Keratinocyte (primary cell): ENCODE results near the gene TRAPPC3L. TPM values are rescaled to one million over a fixed set of nuclear protein-coding genes. Genes with fewer than 3 reads are reported as not detected.

Source experiments
- DNase-seq: peaks from one replicate; pipeline ENCODE4 v3.0.0-alpha.2; 2011; ENCODE audit warnings: low read depth, missing footprints, low spot score
- FAIRE-seq: peaks from 2 replicates; lab custom pipeline; 2011; peaks lifted over from hg19 to GRCh38; lab: Jason Lieb, UNC
- H2AFZ ChIP-seq: 2 replicates; pipeline ENCODE4 v1.6.0; 2012; ENCODE audit warnings: low read length, control low read depth, inconsistent platforms; ENCODE audit not compliant: control insufficient read depth
- H3K27ac ChIP-seq: 2 replicates; pipeline ENCODE4 v1.5.1; 2011; ENCODE audit warnings: low read length; ENCODE audit not compliant: control insufficient read depth, insufficient read depth
- H3K27me3 ChIP-seq: 3 replicates; pipeline ENCODE4 v1.6.0; 2011; ENCODE audit warnings: low read length; ENCODE audit not compliant: control insufficient read depth, insufficient read depth; ENCODE audit errors: extremely low read depth
- H3K36me3 ChIP-seq, 2 experiments: 2 replicates in 1 of 2; 3 replicates in 1 of 2; pipeline ENCODE4 v1.5.1; 2011; ENCODE audit warnings: low read length in 2 of 2, mild to moderate bottlenecking in 1 of 2; ENCODE audit not compliant: control insufficient read depth in 2 of 2, insufficient read depth in 2 of 2; ENCODE audit errors: extremely low read depth in 1 of 2
- H3K4me1 ChIP-seq: 3 replicates; pipeline ENCODE4 v1.5.1; 2011; ENCODE audit warnings: low read length; ENCODE audit not compliant: control insufficient read depth, insufficient read depth; ENCODE audit errors: extremely low read depth
- H3K4me2 ChIP-seq: 3 replicates; pipeline ENCODE4 v1.6.0; 2011; ENCODE audit warnings: low read depth, low read length; ENCODE audit not compliant: control insufficient read depth, insufficient read depth; ENCODE audit errors: extremely low read depth
- H3K4me3 ChIP-seq, 3 experiments: fragments of 200-600 bp in 1 of 3; sonication (generic) in 1 of 3; 2 replicates in 2 of 3; 3 replicates in 1 of 3; pipeline ENCODE4 v1.5.1; 2011 to 2016; ENCODE audit warnings: low read length in 3 of 3, mild to moderate bottlenecking in 3 of 3, control low read depth in 2 of 3, inconsistent platforms in 1 of 3, low read depth in 1 of 3, mixed read lengths in 1 of 3, mixed run types in 1 of 3, moderate library complexity in 1 of 3; ENCODE audit not compliant: control insufficient read depth in 2 of 3, insufficient read depth in 2 of 3; ENCODE audit errors: extremely low read depth in 1 of 3
- H3K79me2 ChIP-seq: 2 replicates; pipeline ENCODE4 v1.6.0; 2012; ENCODE audit warnings: low read length; ENCODE audit not compliant: control insufficient read depth, insufficient read depth
- H3K9ac ChIP-seq: 3 replicates; pipeline ENCODE4 v1.6.0; 2011; ENCODE audit warnings: low read length; ENCODE audit not compliant: control insufficient read depth, insufficient read depth; ENCODE audit errors: extremely low read depth
- H3K9me1 ChIP-seq: 3 replicates; pipeline ENCODE4 v1.6.0; 2011; ENCODE audit warnings: low read length; ENCODE audit not compliant: control insufficient read depth, insufficient read depth; ENCODE audit errors: extremely low read depth
- H3K9me3 ChIP-seq: 2 replicates; pipeline ENCODE4 v1.5.1; 2012; ENCODE audit warnings: low read depth, low read length; ENCODE audit not compliant: control insufficient read depth
- H4K20me1 ChIP-seq: 3 replicates; pipeline ENCODE4 v1.6.0; 2011; ENCODE audit warnings: low read length; ENCODE audit not compliant: control insufficient read depth, insufficient read depth; ENCODE audit errors: extremely low read depth
- CTCF ChIP-seq, 3 experiments: IDR thresholded peaks in 1 of 3; conservative IDR thresholded peaks in 1 of 3; optimal IDR thresholded peaks in 1 of 3; 2 replicates in 2 of 3; 3 replicates in 1 of 3; pipeline versions ENCODE3 to v1.5.1; 2011; ENCODE audit warnings: low read length in 3 of 3, mild to moderate bottlenecking in 3 of 3, moderate library complexity in 2 of 3, control low read depth in 1 of 3, inconsistent platforms in 1 of 3; ENCODE audit not compliant: insufficient read depth in 2 of 3; ENCODE audit errors: extremely low read depth in 1 of 3
- EZH2 ChIP-seq: IDR thresholded peaks from one replicate; pipeline ENCODE4 v1.6.1; 2012; ENCODE audit warnings: inconsistent platforms, mild to moderate bottlenecking, low read length, moderate library complexity
- dilution Hi-C: fragments of 300-500 bp; cut with MboI; formaldehyde crosslinking; loops from one replicate; pipeline ENCODE4 v1.7.0; 2020; ENCODE audit warnings: low sequenced_read_pairs; ENCODE audit not compliant: extremely low pct_ligation_motif_present
- polyA plus RNA-seq, 5 experiments: library from polyadenylated mRNA; depleted of rRNA in 3 of 5; stranded (reverse) in 3 of 5; stranded (forward) in 1 of 5; unstranded in 1 of 5; fragments of >200 nt; gene quantifications; 1 replicate in 1 of 5; 2 replicates in 3 of 5; 3 replicates in 1 of 5; pipeline versions ENCODE4 v1.2.1 to v1.2.3, GENCODE V29; 2011 to 2012; ENCODE audit warnings: missing spikeins in 2 of 5, low read depth in 1 of 5, low replicate concordance in 1 of 5

The TRAPPC3L gene
- polyA plus RNA-seq, 1 donor (not counting 4 experiments of a cell fraction or from before 2014, with no cell fraction given): 0.31 TPM

GRCh38 chr6:116536216-116536621, 9.3 kb downstream of the TRAPPC3L start:
- peak; percentile 96 for FAIRE-seq
- Histone ChIP-seq H2AFZ (peak overlapping the region; percentile 72), H3K27me3 (no peaks in the 10 kb centered on the region), H3K27ac (peak overlapping the region; percentile 11), H3K4me1 (peaks cover 11% of the 10 kb centered on the region), H3K4me3 (no peak overlapping the region), H3K36me3 (no peaks in the 10 kb centered on the region), H3K4me2 (peak overlapping the region; percentile 33), H3K9me1 (no peaks in the 10 kb centered on the region), H3K9me3 (no peaks in the 10 kb centered on the region), H3K9ac (no peak overlapping the region), H3K79me2 (no peaks in the 10 kb centered on the region), H4K20me1 (no peaks in the 10 kb centered on the region)
- dilution Hi-C loops: no loop called here
- peak; percentile 68 for DNase-seq
- TF ChIP-seq CTCF (optimal IDR thresholded peaks at IDR 0.05 in 1 of 3, IDR thresholded peaks at IDR 0.05 in 1 of 3, conservative IDR thresholded peaks at IDR 0.05 in 1 of 3; ENCODE audit: extremely low read depth in 1 of 3, insufficient read depth in 2 of 3, low read length in 3 of 3) (peak in 2 of 3 experiments; percentile 41 to 54), EZH2 (no peak)

- H3K9me3 ChIP-seq: no peaks in the 10 kb centered on the region
- H3K4me2 ChIP-seq: no peak overlapping the region
- no peak overlapping the region for H3K4me3 ChIP-seq
- H3K27ac ChIP-seq: no peak overlapping the region
- H3K36me3 ChIP-seq: no peaks in the 10 kb centered on the region
- no peaks in the 10 kb centered on the region for H3K9me1 ChIP-seq
- no peak overlapping the region for H2AFZ ChIP-seq
- no peak for DNase-seq
- no peaks in the 10 kb centered on the region for H3K79me2 ChIP-seq
- TF ChIP-seq CTCF (optimal IDR thresholded peaks at IDR 0.05 in 1 of 3, IDR thresholded peaks at IDR 0.05 in 1 of 3, conservative IDR thresholded peaks at IDR 0.05 in 1 of 3; ENCODE audit: extremely low read depth in 1 of 3, insufficient read depth in 2 of 3, low read length in 3 of 3): no peak
- no peak for TF ChIP-seq EZH2
- peak; percentile 57 for FAIRE-seq
- dilution Hi-C loops: no loop called here
- H4K20me1 ChIP-seq: no peaks in the 10 kb centered on the region
- peaks cover 11% of the 10 kb centered on the region for H3K4me1 ChIP-seq
- no peaks in the 10 kb centered on the region for H3K27me3 ChIP-seq
- H3K9ac ChIP-seq: no peak overlapping the region
Observed at GRCh38 chr6:116535109-116535508, 10.4 kb downstream of the TRAPPC3L start.
